HepG2 (cell line): ENCODE results near the gene NDUFV1. TPM values are rescaled to one million over a fixed set of nuclear protein-coding genes. Genes with fewer than 3 reads are reported as not detected.

Experiments
- ATAC-seq: fragments of 200-7000 bp; cut with Tn5 transposase; 3 replicates; pipeline ENCODE4 v1.9.1; 2020; ENCODE audit warnings: mild to moderate bottlenecking, moderate library complexity
- BruUV-seq: library from RNA; stranded (reverse); fragments of 400-500 nt; replicated peaks from 2 replicates; lab custom pipeline; 2021; lab: Mats Ljungman, UMichigan
- CTCF ChIA-PET: fragments of 300-600 bp; formaldehyde crosslinking; extraction: SDS; loops from one replicate; lab custom pipeline; 2021; ENCODE audit warnings: low total read pairs, inconsistent platforms, low intra/inter-chr PET ratio; lab: Yijun Ruan, JAX
- POLR2A ChIA-PET: fragments of 350-600 bp; sonication (Branson Sonifier 250); formaldehyde crosslinking; loops from one replicate; lab custom pipeline; 2020; ENCODE audit warnings: antibody characterized with exemption, inconsistent platforms; lab: Yijun Ruan, JAX
- DNase-seq: peaks from one replicate; pipeline ENCODE4 v3.0.0-alpha.2; 2015; ENCODE audit warnings: low spot score
- FAIRE-seq: peaks from 3 replicates; lab custom pipeline; 2011; peaks lifted over from hg19 to GRCh38; lab: Jason Lieb, UNC
- H2AFZ ChIP-seq: one replicate; pipeline ENCODE4 v1.6.1; 2011; ENCODE audit warnings: low read length, inconsistent platforms
- H3K27ac ChIP-seq: fragments of 300-600 bp; 3 replicates; pipeline ENCODE4 v1.8.0; 2011; ENCODE audit warnings: mixed run types, mild to moderate bottlenecking, mixed read lengths, low read length, inconsistent platforms; ENCODE audit not compliant: insufficient read depth; ENCODE audit errors: extremely low read length
- H3K27me3 ChIP-seq, 2 experiments: fragments of 200-600 bp in 1 of 2; 2 replicates in 1 of 2; 3 replicates in 1 of 2; pipeline versions ENCODE4 v1.6.0 to v1.8.0; 2011; ENCODE audit warnings: low read length in 2 of 2, mild to moderate bottlenecking in 2 of 2, moderate library complexity in 2 of 2, inconsistent platforms in 1 of 2; ENCODE audit not compliant: insufficient read depth in 2 of 2, control insufficient read depth in 1 of 2
- H3K36me3 ChIP-seq, 2 experiments: fragments of 200-600 bp in 1 of 2; replicated peaks in 1 of 2; 2 replicates in 1 of 2; 3 replicates in 1 of 2; pipeline versions ENCODE4 v1.5.1 to v1.8.0; 2011; ENCODE audit warnings: low read length in 2 of 2, inconsistent platforms in 1 of 2; ENCODE audit not compliant: insufficient read depth in 2 of 2, control insufficient read depth in 1 of 2
- H3K4me1 ChIP-seq: 2 replicates; pipeline ENCODE4 v1.5.1; 2012; ENCODE audit warnings: low read length, inconsistent platforms; ENCODE audit not compliant: insufficient read depth
- H3K4me2 ChIP-seq: 2 replicates; pipeline ENCODE4 v1.6.0; 2011; ENCODE audit warnings: low read depth, low read length, inconsistent platforms
- H3K4me3 ChIP-seq, 3 experiments: fragments of 200-600 bp in 1 of 3; sonication (generic), shearing (Covaris generic) in 1 of 3; replicated peaks in 1 of 3; 2 replicates each; pipeline ENCODE4 v1.5.1; 2011 to 2016; ENCODE audit warnings: low read length in 3 of 3, inconsistent platforms in 2 of 3, low read depth in 2 of 3, mild to moderate bottlenecking in 2 of 3, control low read depth in 1 of 3, mixed read lengths in 1 of 3; ENCODE audit not compliant: insufficient read depth in 1 of 3
- H3K79me2 ChIP-seq: one replicate; pipeline ENCODE4 v1.6.1; 2011; ENCODE audit warnings: low read length, inconsistent platforms; ENCODE audit not compliant: insufficient read depth
- H3K9ac ChIP-seq: 2 replicates; pipeline ENCODE4 v1.6.0; 2011; ENCODE audit warnings: mild to moderate bottlenecking, low read depth, low read length, inconsistent platforms; ENCODE audit not compliant: insufficient read depth
- H3K9me3 ChIP-seq: 2 replicates; pipeline ENCODE4 v1.5.1; 2012; ENCODE audit warnings: mild to moderate bottlenecking, low read length
- H4K20me1 ChIP-seq: 2 replicates; pipeline ENCODE4 v1.6.0; 2011; ENCODE audit warnings: inconsistent platforms, mild to moderate bottlenecking, low read length, moderate library complexity; ENCODE audit not compliant: insufficient read depth
- ATF6 ChIP-seq: sonication (generic); formaldehyde crosslinking; conservative IDR thresholded peaks from 2 replicates; pipeline ENCODE4 v1.4.0; 2020; ENCODE audit warnings: missing genetic modification reagents
- EED ChIP-seq: sonication (generic); formaldehyde crosslinking; IDR thresholded peaks from 2 replicates; pipeline ENCODE4 v1.5.0; 2020; ENCODE audit warnings: mild to moderate bottlenecking, missing genetic modification reagents
- ONECUT2 ChIP-seq: sonication (generic); formaldehyde crosslinking; IDR thresholded peaks from 2 replicates; pipeline ENCODE4 v1.4.0; 2020; ENCODE audit warnings: missing genetic modification reagents
- ZBTB7B ChIP-seq: sonication (generic); formaldehyde crosslinking; IDR thresholded peaks from 2 replicates; pipeline ENCODE4 v1.4.0; 2020; ENCODE audit warnings: missing genetic modification reagents
- ZFP36L2 ChIP-seq: sonication (generic); formaldehyde crosslinking; IDR thresholded peaks from 2 replicates; pipeline ENCODE4 v1.4.0; 2020; ENCODE audit warnings: missing genetic modification reagents
- ZNF20 ChIP-seq: sonication (generic); formaldehyde crosslinking; IDR thresholded peaks from 2 replicates; pipeline ENCODE4 v1.4.0; 2020; ENCODE audit warnings: mild to moderate bottlenecking, moderate library complexity, missing genetic modification reagents
- ZNF234 ChIP-seq: sonication (generic); formaldehyde crosslinking; conservative IDR thresholded peaks from 2 replicates; pipeline ENCODE4 v1.5.1; 2020; ENCODE audit warnings: mild to moderate bottlenecking, missing genetic modification reagents
- ZNF652 ChIP-seq: IDR thresholded peaks from 2 replicates; pipeline ENCODE4 v1.6.1; 2016; ENCODE audit warnings: low read depth, borderline replicate concordance
- WGBS: methylation state at CpG from one replicate; pipeline ENCODE4 v1.1.6; 2017; ENCODE audit warnings: low lambda C conversion rate; 5-methylcytosine and 5-hydroxymethylcytosine counted together
- in situ Hi-C: cut with HindIII; loops from 2 replicates; pipeline ENCODE4 v1.10.0; 2017; ENCODE audit warnings: low pct_unique_long_range_greater_than_20kb; ENCODE audit not compliant: extremely low pct_ligation_motif_present
- intact Hi-C: fragments of 100-400 bp; cut with micrococcal nuclease; formaldehyde crosslinking; loops from one replicate; pipeline ENCODE4 v1.10.0; 2022; ENCODE audit not compliant: unreplicated experiment
- polyA plus RNA-seq, 8 experiments: library from polyadenylated mRNA; depleted of rRNA in 3 of 8; stranded (reverse) in 7 of 8; unstranded in 1 of 8; fragments of >200 nt; fragmentation: Illumina TruSeq in 4 of 8; extraction: Trizol in 4 of 8; gene quantifications; 2 replicates each; pipeline versions ENCODE4 v1.2.1 to v1.2.3, GENCODE V29; 2011 to 2016; ENCODE audit warnings: low read depth in 4 of 8, missing spikeins in 1 of 8, mixed read lengths in 1 of 8; ENCODE audit not compliant: insufficient read depth in 1 of 8
- total RNA-seq, 5 experiments: library from RNA; depleted of rRNA; stranded (reverse); fragments of >200 nt; fragmentation: Illumina TruSeq; extraction: Trizol; gene quantifications; 2 replicates each; pipeline ENCODE4 v1.2.3, GENCODE V29; 2016; ENCODE audit warnings: low read depth in 1 of 5
- TF ChIP-seq, protein P1 (sequence below): sonication (generic); formaldehyde crosslinking; IDR thresholded peaks from 2 replicates; pipeline ENCODE4 v1.4.0; 2020; ENCODE audit warnings: missing genetic modification reagents
- TF ChIP-seq, protein P2 (sequence below): sonication (generic); formaldehyde crosslinking; IDR thresholded peaks from 2 replicates; pipeline ENCODE4 v1.4.0; 2020; ENCODE audit warnings: missing genetic modification reagents
- TF ChIP-seq, protein P3 (sequence below): sonication (generic); formaldehyde crosslinking; IDR thresholded peaks from 2 replicates; pipeline ENCODE4 v1.4.0; 2020; ENCODE audit warnings: missing genetic modification reagents

The NDUFV1 gene
- total and polyA plus RNA-seq, 2 of the 13 experiments (the other 11 are each of a cell fraction or from before 2014, with no cell fraction given): 88.9 to 137 TPM

DNA sequence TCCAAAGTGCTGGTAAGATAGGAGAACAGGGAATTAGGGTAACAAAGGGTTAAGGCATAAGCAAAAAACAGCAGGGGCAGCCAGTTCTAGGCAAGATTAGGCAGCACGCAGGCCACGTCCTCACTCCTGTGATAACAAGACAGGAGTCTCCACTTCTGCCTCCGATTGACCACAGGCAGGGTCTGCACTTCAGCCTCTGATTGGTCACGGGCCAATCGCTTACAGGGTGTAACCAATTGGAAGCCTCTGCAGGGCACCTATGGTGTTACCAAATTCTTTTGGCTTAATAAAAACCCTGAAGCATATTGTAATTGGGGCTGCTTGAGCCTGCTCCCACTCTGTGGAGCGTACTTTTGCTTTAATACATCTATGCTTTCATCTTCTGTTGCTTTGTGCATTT lies 35.3 kb upstream of the NDUFV1 start:
- in situ Hi-C loops: no loop called here

DNA sequence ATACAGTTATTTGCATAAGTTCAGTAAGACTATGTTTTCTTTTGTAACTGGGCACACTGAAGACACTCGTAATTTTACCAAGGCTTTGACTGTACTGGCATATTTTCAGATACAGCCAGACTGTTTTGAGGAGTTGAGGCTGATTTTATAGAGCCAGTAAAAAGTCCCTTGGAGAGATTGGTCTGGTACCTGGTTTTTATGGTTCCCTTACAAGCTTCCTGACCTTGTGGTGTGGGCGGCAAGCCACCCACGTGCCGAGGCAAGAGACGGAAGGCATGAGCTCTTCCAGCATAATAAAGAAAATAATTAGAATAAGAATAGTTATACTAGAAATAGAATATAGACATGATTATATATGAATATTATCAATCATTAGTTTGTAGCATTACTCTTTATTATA lies 34.4 kb upstream of the NDUFV1 start:
- Histone ChIP-seq H3K4me2 (no peak overlapping the region), H3K9me3 (no peaks in the 10 kb centered on the region), H3K27ac (no peak overlapping the region), H3K4me1 (peaks cover 10% of the 10 kb centered on the region), H4K20me1 (no peaks in the 10 kb centered on the region), H3K4me3 (no peak overlapping the region), H2AFZ (no peak overlapping the region), H3K9ac (no peak overlapping the region), H3K36me3 (no peaks in the 10 kb centered on the region), H3K79me2 (no peaks in the 10 kb centered on the region), H3K27me3 (peaks cover 0 to 2% of the 10 kb centered on the region in 2 experiments; a peak in 1 of 5 replicates)
- POLR2A ChIA-PET: interaction anchor here (1.2 to 1.6 kb wide), 4 partner anchors 10 to 170 kb away, joined by 3 read pairs; partner anchors contain the start of gene PPP1CA
- WGBS: 0% methylated on average over 5 of the region's 5 CpGs
- FAIRE-seq (no peak), DNase-seq (no peak), ATAC-seq (no peak)
- no TSS peak for BruUV-seq
- CTCF ChIA-PET: interaction anchor here (1.3 to 1.7 kb wide), 2 partner anchors 34 to 43 kb away, joined by 3 to 20 read pairs; partner anchors contain the start of gene NDUFV1
- in situ Hi-C loops: no loop called here
- intact Hi-C loops: loop anchor here (1.0 kb wide), 1 partner anchor 34 kb away; the partner anchor contains the start of gene NDUFV1
- TF ChIP-seq ONECUT2 (CRISPR knock-in tag): no peak
- TF ChIP-seq, protein P1, sequence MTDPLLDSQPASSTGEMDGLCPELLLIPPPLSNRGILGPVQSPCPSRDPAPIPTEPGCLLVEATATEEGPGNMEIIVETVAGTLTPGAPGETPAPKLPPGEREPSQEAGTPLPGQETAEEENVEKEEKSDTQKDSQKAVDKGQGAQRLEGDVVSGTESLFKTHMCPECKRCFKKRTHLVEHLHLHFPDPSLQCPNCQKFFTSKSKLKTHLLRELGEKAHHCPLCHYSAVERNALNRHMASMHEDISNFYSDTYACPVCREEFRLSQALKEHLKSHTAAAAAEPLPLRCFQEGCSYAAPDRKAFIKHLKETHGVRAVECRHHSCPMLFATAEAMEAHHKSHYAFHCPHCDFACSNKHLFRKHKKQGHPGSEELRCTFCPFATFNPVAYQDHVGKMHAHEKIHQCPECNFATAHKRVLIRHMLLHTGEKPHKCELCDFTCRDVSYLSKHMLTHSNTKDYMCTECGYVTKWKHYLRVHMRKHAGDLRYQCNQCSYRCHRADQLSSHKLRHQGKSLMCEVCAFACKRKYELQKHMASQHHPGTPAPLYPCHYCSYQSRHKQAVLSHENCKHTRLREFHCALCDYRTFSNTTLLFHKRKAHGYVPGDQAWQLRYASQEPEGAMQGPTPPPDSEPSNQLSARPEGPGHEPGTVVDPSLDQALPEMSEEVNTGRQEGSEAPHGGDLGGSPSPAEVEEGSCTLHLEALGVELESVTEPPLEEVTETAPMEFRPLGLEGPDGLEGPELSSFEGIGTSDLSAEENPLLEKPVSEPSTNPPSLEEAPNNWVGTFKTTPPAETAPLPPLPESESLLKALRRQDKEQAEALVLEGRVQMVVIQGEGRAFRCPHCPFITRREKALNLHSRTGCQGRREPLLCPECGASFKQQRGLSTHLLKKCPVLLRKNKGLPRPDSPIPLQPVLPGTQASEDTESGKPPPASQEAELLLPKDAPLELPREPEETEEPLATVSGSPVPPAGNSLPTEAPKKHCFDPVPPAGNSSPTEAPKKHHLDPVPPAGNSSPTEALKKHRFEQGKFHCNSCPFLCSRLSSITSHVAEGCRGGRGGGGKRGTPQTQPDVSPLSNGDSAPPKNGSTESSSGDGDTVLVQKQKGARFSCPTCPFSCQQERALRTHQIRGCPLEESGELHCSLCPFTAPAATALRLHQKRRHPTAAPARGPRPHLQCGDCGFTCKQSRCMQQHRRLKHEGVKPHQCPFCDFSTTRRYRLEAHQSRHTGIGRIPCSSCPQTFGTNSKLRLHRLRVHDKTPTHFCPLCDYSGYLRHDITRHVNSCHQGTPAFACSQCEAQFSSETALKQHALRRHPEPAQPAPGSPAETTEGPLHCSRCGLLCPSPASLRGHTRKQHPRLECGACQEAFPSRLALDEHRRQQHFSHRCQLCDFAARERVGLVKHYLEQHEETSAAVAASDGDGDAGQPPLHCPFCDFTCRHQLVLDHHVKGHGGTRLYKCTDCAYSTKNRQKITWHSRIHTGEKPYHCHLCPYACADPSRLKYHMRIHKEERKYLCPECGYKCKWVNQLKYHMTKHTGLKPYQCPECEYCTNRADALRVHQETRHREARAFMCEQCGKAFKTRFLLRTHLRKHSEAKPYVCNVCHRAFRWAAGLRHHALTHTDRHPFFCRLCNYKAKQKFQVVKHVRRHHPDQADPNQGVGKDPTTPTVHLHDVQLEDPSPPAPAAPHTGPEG (CRISPR knock-in tag): no peak
- TF ChIP-seq, protein P2, sequence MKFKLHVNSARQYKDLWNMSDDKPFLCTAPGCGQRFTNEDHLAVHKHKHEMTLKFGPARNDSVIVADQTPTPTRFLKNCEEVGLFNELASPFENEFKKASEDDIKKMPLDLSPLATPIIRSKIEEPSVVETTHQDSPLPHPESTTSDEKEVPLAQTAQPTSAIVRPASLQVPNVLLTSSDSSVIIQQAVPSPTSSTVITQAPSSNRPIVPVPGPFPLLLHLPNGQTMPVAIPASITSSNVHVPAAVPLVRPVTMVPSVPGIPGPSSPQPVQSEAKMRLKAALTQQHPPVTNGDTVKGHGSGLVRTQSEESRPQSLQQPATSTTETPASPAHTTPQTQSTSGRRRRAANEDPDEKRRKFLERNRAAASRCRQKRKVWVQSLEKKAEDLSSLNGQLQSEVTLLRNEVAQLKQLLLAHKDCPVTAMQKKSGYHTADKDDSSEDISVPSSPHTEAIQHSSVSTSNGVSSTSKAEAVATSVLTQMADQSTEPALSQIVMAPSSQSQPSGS (CRISPR knock-in tag): no peak
- TF ChIP-seq ATF6 (CRISPR knock-in tag): no peak
- no peak for TF ChIP-seq ZBTB7B (CRISPR knock-in tag)

More for the DNA sequence above, 35.3 kb upstream of the NDUFV1 start:
- Histone ChIP-seq H4K20me1 (no peaks in the 10 kb centered on the region), H3K79me2 (no peaks in the 10 kb centered on the region), H2AFZ (no peak overlapping the region), H3K9ac (no peak overlapping the region), H3K4me2 (no peak overlapping the region), H3K27ac (no peak overlapping the region), H3K4me3 (no peak overlapping the region), H3K4me1 (peaks cover 10% of the 10 kb centered on the region), H3K36me3 (no peaks in the 10 kb centered on the region), H3K27me3 (no peaks in the 10 kb centered on the region), H3K9me3 (no peaks in the 10 kb centered on the region)
- WGBS: 38% methylated on average over 4 of the region's 6 CpGs
- peak; percentile 97 for TF ChIP-seq ZNF20 (CRISPR knock-in tag)
- no peak for TF ChIP-seq EED (CRISPR knock-in tag)
- TF ChIP-seq, protein P3, sequence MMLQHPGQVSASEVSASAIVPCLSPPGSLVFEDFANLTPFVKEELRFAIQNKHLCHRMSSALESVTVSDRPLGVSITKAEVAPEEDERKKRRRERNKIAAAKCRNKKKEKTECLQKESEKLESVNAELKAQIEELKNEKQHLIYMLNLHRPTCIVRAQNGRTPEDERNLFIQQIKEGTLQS (CRISPR knock-in tag): no peak
- peak; percentile 47; the same call in 1 of the 2 replicates for TF ChIP-seq ZNF652
- TF ChIP-seq ZFP36L2 (CRISPR knock-in tag): no peak
- no peak for TF ChIP-seq ZNF234 (CRISPR knock-in tag)
- POLR2A ChIA-PET: no interaction called here
- BruUV-seq: no TSS peak
- CTCF ChIA-PET: no interaction called here
- FAIRE-seq (no peak), ATAC-seq (no peak), DNase-seq (no peak)
- intact Hi-C loops: no loop called here
